Ureter (tissue), 1 donor: ENCODE results near the gene DEXI. TPM values are rescaled to one million over a fixed set of nuclear protein-coding genes. Genes with fewer than 3 reads are reported as not detected.
A peak's percentile ranks its signal among the peaks of the same experiment; 100 is the strongest.

Experiments
- DNase-seq: peaks from one replicate; pipeline ENCODE4 v3.0.0-alpha.2; 2020; ENCODE audit warnings: low spot score
- total RNA-seq: library from RNA; stranded (reverse); gene quantifications from one replicate; pipeline ENCODE4 v1.2.4, GENCODE V29; 2023
- donor health status: DM: yes; HTN: yes; CAD: no.

The DEXI gene
- total RNA-seq, 1 donor from 2014 or later = 33.9 TPM

GRCh38 chr16:10892782-10893318 lies 49.4 kb downstream of the DEXI start:
- no peak for DNase-seq

DNA sequence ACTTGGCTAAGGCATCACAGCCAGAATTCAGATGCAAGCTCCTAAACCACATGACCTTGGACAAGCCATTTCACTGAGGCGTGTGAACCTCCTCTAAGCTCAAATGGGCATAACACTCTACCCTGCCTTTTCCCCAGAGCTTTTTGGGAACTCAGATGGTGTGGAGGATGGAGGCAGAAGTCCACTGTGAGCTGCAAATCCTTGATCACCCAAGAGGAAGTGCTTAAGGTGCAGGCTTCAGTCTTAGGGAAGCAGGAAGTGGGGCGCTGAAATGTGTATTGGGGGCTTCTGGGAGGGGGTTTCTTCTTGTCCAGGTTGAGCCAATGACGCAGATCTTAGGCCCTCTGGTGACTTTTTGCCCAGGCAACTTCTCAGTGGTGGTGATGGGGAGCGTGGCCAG lies 52.4 kb downstream of the DEXI start:
- no peak for DNase-seq

DNA sequence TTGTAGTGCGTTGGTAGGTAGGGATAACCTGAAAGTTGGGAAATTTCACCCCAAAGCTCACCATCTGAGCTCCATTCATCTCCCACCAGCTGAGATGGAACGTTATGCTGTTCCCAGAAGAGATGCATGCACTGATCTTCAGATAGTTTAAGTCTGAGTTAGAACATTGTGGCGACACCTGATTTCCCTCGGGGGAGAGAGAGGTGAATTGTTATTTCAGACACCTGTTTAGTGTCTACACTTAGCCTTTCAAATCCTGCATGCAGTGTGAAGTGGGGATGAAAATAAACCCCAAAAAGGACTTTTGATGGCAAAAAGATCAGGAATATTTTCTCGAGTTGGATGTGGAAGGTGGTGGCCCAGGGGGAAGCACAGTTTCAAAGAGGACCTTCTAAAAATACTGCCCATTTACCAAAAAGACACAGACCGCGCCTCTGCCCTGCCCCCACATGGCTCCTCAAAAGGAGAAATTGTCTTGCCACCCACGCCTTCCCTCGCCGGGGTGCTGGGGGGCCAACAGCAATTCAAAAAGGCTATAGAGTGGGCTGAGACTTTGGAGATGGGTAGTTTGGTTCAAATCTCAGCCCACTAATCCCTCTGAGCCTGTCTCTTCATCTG lies 53.8 kb downstream of the DEXI start:
- DNase-seq = no peak

DNA sequence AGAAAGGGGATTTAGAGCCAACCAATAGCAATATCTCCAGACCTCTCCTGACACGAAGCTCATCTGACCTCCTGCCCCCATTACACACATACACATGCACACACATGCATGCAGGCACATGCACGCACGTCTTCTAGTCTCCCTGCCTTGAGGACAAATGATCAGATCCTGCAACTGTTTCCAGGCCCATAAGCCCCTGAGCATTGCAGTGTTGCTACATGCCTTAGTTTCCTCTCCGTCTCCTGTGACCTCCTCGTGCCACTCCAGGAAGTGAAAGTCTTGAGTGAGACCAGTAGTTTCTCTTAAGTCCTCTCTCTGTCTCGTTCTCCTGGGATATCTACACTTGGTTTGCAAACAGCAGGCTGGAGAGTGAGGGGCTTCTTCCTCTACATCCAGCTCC lies 57.0 kb downstream of the DEXI start:
- DNase-seq = no peak

DNA sequence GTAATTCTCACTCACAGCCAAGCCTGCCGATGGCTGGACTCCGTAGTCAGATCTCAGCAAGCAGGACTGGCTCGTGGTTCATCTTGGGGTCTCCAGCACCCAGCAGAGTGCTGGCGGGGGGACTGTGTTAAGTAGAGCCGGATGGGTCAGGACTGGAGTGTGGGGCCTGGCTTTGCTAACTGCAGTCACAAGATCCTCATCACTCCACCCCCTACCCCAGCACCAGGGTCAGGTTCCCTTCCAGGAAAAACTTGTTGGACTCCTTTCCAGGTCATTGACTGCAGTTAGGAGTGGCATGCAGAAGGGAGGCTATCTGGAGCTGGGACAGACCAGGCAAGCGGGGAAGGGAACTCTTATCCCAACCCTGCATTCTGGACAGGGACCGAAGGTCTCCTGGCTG lies 59.3 kb downstream of the DEXI start:
- peak; percentile 62 for DNase-seq

GRCh38 chr16:10881479-10882030 lies 60.7 kb downstream of the DEXI start:
- DNase-seq = no peak

GRCh38 chr16:10880594-10881452 lies 61.4 kb downstream of the DEXI start:
- DNase-seq = no peak

DNA sequence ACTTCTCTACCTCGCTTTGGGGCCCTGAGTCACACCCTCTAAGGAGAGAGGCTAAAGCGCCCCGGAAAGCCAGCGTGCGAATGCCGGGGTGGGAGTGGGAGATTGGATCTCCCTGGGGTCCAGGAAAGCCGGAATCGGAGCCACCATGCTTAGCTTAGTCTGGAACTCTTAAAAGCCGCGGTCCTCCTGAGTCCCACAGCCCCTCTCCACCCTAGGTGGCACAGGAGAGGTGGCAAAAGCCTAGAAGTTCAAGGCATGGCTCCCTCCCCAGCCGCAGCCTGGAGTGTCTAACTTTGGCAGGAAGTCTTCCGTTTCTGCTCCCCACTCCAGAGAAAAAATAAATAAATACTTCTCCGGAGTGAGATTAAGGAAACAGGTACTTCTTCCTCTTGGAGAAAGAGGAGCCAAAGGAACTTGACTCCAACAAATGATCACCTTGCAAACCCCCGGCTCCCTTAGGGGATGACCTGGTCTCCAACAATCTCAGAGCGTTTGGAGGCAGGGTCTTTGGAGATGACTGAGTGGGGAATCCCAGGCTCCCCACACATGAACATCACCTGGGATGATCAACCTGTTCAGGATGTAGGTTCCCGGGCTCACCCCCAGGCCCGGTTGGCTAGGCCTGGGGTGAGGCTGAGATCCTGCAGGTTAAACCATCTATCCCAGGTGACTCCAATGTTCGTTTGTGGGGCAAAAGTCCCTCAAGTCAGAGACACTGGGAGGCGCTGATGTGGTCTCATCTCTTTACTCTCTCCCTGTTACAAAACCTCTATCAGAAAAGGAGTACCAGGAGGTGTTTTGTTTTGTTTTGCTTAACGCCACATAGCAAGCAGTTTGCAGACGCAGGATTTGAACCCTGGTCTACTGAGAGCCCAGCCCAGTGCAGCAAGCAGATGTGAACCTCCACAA lies 62.3 kb downstream of the DEXI start:
- no peak for DNase-seq

Other genes with a start within 250 kb of the DEXI start
- 8.0 TPM for gene TEKT5, start 247.5 kb downstream of the DEXI start, total RNA-seq
- 48.5 TPM for gene NUBP1, start 198.6 kb downstream of the DEXI start, total RNA-seq
- 3.3 TPM for gene TVP23A, start 123.7 kb downstream of the DEXI start, total RNA-seq
- gene CIITA, start 65.3 kb downstream of the DEXI start, total RNA-seq = 32.0 TPM
- gene CLEC16A, start 2.1 kb upstream of the DEXI start, total RNA-seq = 38.8 TPM